Right cardiac atrium (tissue), 5 donors: ENCODE measurements around the gene CLEC4G. TPM values are rescaled to one million over a fixed set of nuclear protein-coding genes. Genes with fewer than 3 reads are reported as not detected.
"Not testable (repeated sequence)": the region's sequence is repeated elsewhere in the genome, so short reads cannot be mapped to it uniquely, and the experiment has no call there.

Source experiments
- ATAC-seq, 2 donors: fragments of 200-7000 bp; cut with Tn5 transposase; one replicate each; pipeline versions ENCODE4 v1.8.0 to v1.9.1; 2020; ENCODE audit warnings: moderate library complexity in 2 of 2, mild to moderate bottlenecking in 1 of 2
- DNase-seq, 3 donors: peaks; one replicate each; pipeline ENCODE4 v3.0.0-alpha.2; 2020
- H3K27ac ChIP-seq: one replicate; pipeline ENCODE4 v1.5.1; 2013; ENCODE audit warnings: mild to moderate bottlenecking, low read length, control low read depth, moderate library complexity
- H3K27me3 ChIP-seq: one replicate; pipeline ENCODE4 v1.6.1; 2013; ENCODE audit not compliant: control insufficient read depth, insufficient read depth
- H3K4me1 ChIP-seq: one replicate; pipeline ENCODE4 v1.6.1; 2013; ENCODE audit warnings: low read length; ENCODE audit not compliant: control insufficient read depth, insufficient read depth
- H3K4me3 ChIP-seq: one replicate; pipeline ENCODE4 v1.5.1; 2013; ENCODE audit warnings: low read length, control low read depth
- H3K9me3 ChIP-seq: one replicate; pipeline ENCODE4 v1.6.1; 2013; ENCODE audit warnings: low read length; ENCODE audit not compliant: control insufficient read depth
- WGBS: extraction: QIAGEN DNeasy Blood & Tissue Kit; methylation state at CpG from one replicate; pipeline ENCODE4 v1.1.7; 2013; 5-methylcytosine and 5-hydroxymethylcytosine counted together
- intact Hi-C, 4 donors: fragments of 100-400 bp; cut with DNase I; formaldehyde crosslinking; loops; one replicate each; pipeline versions ENCODE4 v1.11.0 to v1.14.0; 2022 to 2023
- polyA plus RNA-seq: library from polyadenylated mRNA; stranded (reverse); fragments of 200-250 nt; gene quantifications from one replicate; pipeline ENCODE4 v1.2.3, GENCODE V29; 2013
- total RNA-seq, 4 donors: library from RNA; stranded (reverse); fragmentation: NEBNext Ultra II Directional; extraction: Animal tissue kit (Norgen Biotek cat#: 25700); gene quantifications; one replicate each; pipeline ENCODE4 v1.2.1, GENCODE V29; 2021
- donor health status: healthy with polysubstance abuse.
- donor health status: DM: no; HTN: yes; CAD: no.
- donor health status: DM: no; HTN: no; CAD: no.
- donor health status: DM: no; HTN: yes; CAD: no; lungs with severe emphysema.
- donor health status: DM: yes; HTN: yes; CAD: no.

The CLEC4G gene
- total and polyA plus RNA-seq, 5 donors: 0.32 to 1.6 (median 0.89) TPM

GRCh38 chr19:7746306-7746705 is 14.4 kb upstream of the CLEC4G start:
- H3K9me3 ChIP-seq, H3K4me3 ChIP-seq, H3K27me3 ChIP-seq, ATAC-seq, DNase-seq, H3K4me1 ChIP-seq, intact Hi-C loops, H3K27ac ChIP-seq: not testable (repeated sequence)
- WGBS: 54% methylated on average over 4 of the region's 4 CpGs

- Histone ChIP-seq H3K4me1 (no peaks in the 10 kb centered on the region), H3K4me3 (no peak overlapping the region), H3K9me3 (no peaks in the 10 kb centered on the region), H3K27ac (no peak overlapping the region), H3K27me3 (no peaks in the 10 kb centered on the region)
- no peak for DNase-seq
- intact Hi-C loops: no loop called here
- ATAC-seq: no peak
- 75% methylated on average over 12 of the region's 12 CpGs for WGBS
These were observed 13.2 kb upstream of the CLEC4G start for GRCh38 chr19:7744871-7745650.

DNA sequence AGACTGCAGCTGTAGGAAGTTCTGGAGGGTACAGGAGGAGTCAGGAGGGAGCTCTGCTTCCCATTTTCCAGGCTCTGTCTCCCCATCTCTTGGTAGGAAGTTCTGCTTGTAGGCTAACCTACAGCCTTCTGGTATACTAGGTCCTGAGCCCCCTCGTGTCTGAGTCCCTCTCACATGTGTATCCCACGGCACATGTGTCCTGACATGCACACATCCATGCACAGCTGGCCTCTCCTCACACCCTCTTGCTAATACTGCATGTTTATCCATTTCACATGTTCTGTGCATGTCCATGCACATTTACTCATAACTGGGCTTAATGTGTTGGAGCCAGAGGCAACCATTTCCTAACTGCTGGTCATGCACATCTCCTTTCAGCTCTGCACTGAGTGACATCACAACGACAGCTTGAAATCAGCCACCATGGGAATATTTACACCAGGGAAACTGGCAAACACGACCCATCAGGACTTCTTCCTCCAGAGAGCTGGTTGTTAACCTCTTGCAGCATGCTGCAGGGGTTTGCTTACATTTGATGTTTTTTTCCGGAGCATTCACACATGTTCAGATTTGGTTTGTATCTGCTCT is 12.4 kb upstream of the CLEC4G start:
- 65% methylated on average over 5 of the region's 5 CpGs for WGBS
- Histone ChIP-seq H3K4me3 (no peak overlapping the region), H3K4me1 (no peaks in the 10 kb centered on the region), H3K27me3 (no peaks in the 10 kb centered on the region), H3K27ac (no peak overlapping the region), H3K9me3 (no peaks in the 10 kb centered on the region)
- ATAC-seq (no peak), DNase-seq (no peak)
- intact Hi-C loops: no loop called here

- no peaks in the 10 kb centered on the region for H3K27me3 ChIP-seq
- 67% methylated on average over 2 of the region's 2 CpGs for WGBS
- no peak for ATAC-seq
These were observed 11.5 kb upstream of the CLEC4G start for GRCh38 chr19:7743425-7743841.

DNA sequence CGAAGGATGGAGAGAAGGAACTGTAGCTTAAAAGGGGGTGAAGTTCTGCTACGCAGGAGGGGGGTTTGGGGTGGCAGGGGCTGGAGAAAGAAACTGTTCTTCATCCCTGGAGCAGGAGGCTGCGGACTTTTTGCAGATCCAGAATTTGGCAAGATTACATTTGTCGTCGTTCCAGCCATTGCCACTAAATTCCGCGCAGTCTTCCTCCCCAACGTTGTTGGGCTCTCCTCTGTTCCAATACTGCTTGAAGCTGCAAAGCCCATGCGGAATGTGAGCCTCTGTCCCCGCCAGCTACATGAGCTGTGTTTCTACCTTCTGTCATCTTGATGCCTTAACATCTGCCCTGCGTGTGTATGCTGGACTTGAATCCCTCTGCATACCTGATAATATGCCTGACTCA is 11.1 kb upstream of the CLEC4G start:
- ATAC-seq (no peak), DNase-seq (no peak)
- Histone ChIP-seq H3K9me3 (no peaks in the 10 kb centered on the region), H3K4me3 (no peak overlapping the region), H3K4me1 (no peaks in the 10 kb centered on the region), H3K27me3 (no peaks in the 10 kb centered on the region), H3K27ac (no peak overlapping the region)
- intact Hi-C loops: no loop called here
- 77% methylated on average over 11 of the region's 11 CpGs for WGBS

More at GRCh38 chr19:7743425-7743841, 11.5 kb upstream of the CLEC4G start:
- no peak overlapping the region for H3K27ac ChIP-seq
- H3K4me3 ChIP-seq: no peak overlapping the region
- no peaks in the 10 kb centered on the region for H3K9me3 ChIP-seq
- H3K4me1 ChIP-seq: no peaks in the 10 kb centered on the region
- no peak for DNase-seq
- intact Hi-C loops: no loop called here

GRCh38 chr19:7742575-7742974 is 10.7 kb upstream of the CLEC4G start:
- intact Hi-C loops: no loop called here
- no peaks in the 10 kb centered on the region for H3K4me1 ChIP-seq
- H3K9me3 ChIP-seq: no peaks in the 10 kb centered on the region
- WGBS: 72% methylated on average over 2 of the region's 2 CpGs
- no peaks in the 10 kb centered on the region for H3K27me3 ChIP-seq
- DNase-seq: no peak
- H3K4me3 ChIP-seq: no peak overlapping the region
- H3K27ac ChIP-seq: no peak overlapping the region
- ATAC-seq: no peak

GRCh38 chr19:7740682-7741054 is 8.8 kb upstream of the CLEC4G start:
- H3K9me3 ChIP-seq: no peaks in the 10 kb centered on the region
- ATAC-seq: no peak
- DNase-seq: no peak
- intact Hi-C loops: no loop called here
- H3K4me3 ChIP-seq: no peak overlapping the region
- no peaks in the 10 kb centered on the region for H3K27me3 ChIP-seq
- no peak overlapping the region for H3K27ac ChIP-seq
- H3K4me1 ChIP-seq: no peaks in the 10 kb centered on the region
- 72% methylated on average over 6 of the region's 6 CpGs for WGBS

- DNase-seq: no peak
- WGBS: 78% methylated on average over 19 of the region's 19 CpGs
- ATAC-seq: no peak
- no peaks in the 10 kb centered on the region for H3K4me1 ChIP-seq
- H3K27me3 ChIP-seq: no peaks in the 10 kb centered on the region
- no peak overlapping the region for H3K27ac ChIP-seq
- intact Hi-C loops: no loop called here
- no peaks in the 10 kb centered on the region for H3K9me3 ChIP-seq
- H3K4me3 ChIP-seq: no peak overlapping the region
These were observed 8.1 kb upstream of the CLEC4G start for GRCh38 chr19:7739801-7740681.

DNA sequence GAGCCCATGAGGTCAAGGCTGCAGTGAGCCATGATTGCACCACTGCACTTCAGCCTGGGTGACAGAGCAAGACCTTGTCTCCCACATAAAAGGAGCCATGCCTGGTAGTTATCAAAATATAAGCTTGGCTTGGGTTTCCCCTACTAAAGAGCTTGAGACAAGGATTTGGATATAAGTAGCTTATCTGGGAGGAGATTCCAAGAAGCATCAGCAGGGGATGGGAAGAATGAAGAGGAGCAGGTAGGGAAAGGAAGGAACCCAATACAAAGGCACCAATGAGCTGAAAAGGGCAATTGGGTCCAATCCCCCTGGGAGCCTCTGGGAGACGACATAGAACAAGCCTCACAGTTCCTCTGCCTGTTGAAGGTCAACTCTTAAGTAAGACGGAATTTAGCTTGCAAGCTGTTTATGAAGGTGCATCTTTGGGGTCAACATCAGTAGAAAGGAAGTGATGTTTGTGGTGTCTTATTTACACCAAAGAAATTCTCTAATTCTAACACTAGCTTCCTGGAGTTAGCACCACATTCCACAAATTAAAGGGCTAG is 7.4 kb upstream of the CLEC4G start:
- ATAC-seq (no peak), DNase-seq (no peak)
- intact Hi-C loops: no loop called here
- no peaks in the 10 kb centered on the region for H3K9me3 ChIP-seq
- no peak overlapping the region for H3K27ac ChIP-seq
- H3K4me1 ChIP-seq: no peaks in the 10 kb centered on the region
- H3K4me3 ChIP-seq: no peak overlapping the region
- H3K27me3 ChIP-seq: no peaks in the 10 kb centered on the region
- WGBS: 39% methylated on average over 2 of the region's 2 CpGs

GRCh38 chr19:7738023-7738422 is 6.1 kb upstream of the CLEC4G start:
- intact Hi-C loops: no loop called here
- no peaks in the 10 kb centered on the region for H3K9me3 ChIP-seq
- 74% methylated on average over 7 of the region's 7 CpGs for WGBS
- ATAC-seq (no peak), DNase-seq (no peak)
- H3K27me3 ChIP-seq: no peaks in the 10 kb centered on the region
- no peak overlapping the region for H3K27ac ChIP-seq
- no peak overlapping the region for H3K4me3 ChIP-seq
- no peaks in the 10 kb centered on the region for H3K4me1 ChIP-seq

GRCh38 chr19:7737215-7737614 is 5.3 kb upstream of the CLEC4G start:
- no peaks in the 10 kb centered on the region for H3K9me3 ChIP-seq
- H3K4me3 ChIP-seq: no peak overlapping the region
- no peak for ATAC-seq
- no peak for DNase-seq
- 83% methylated on average over 11 of the region's 11 CpGs for WGBS
- intact Hi-C loops: no loop called here
- no peak overlapping the region for H3K27ac ChIP-seq
- no peaks in the 10 kb centered on the region for H3K27me3 ChIP-seq
- H3K4me1 ChIP-seq: no peaks in the 10 kb centered on the region
